GM23338 (cell line): ENCODE data around the gene ABHD12. TPM values are rescaled to one million over a fixed set of nuclear protein-coding genes. Genes with fewer than 3 reads are reported as not detected.

ENCODE experiments used
- ATAC-seq: fragments of 200-7000 bp; cut with Tn5 transposase; 3 replicates; pipeline ENCODE4 v1.9.1; 2020
- DNase-seq: peaks from one replicate; pipeline ENCODE4 v3.0.0-alpha.2; 2015; ENCODE audit warnings: low spot score
- H2AFZ ChIP-seq: fragments of 200-600 bp; sonication (generic); 2 replicates; pipeline ENCODE4 v1.8.0; 2016; ENCODE audit warnings: antibody characterized with exemption, mild to moderate bottlenecking, moderate library complexity
- H3F3A ChIP-seq: fragments of 200-600 bp; sonication (generic); replicated peaks from 2 replicates; pipeline ENCODE4 v1.8.0; 2017; ENCODE audit warnings: antibody characterized with exemption, mixed run types, low read depth
- H3K27ac ChIP-seq: fragments of 200-600 bp; sonication (generic); 2 replicates; pipeline ENCODE4 v1.6.1; 2016; ENCODE audit warnings: low read depth
- H3K27me3 ChIP-seq: fragments of 200-600 bp; sonication (generic); 2 replicates; pipeline ENCODE4 v1.8.0; 2016; ENCODE audit warnings: mild to moderate bottlenecking, mixed run types, moderate library complexity; ENCODE audit not compliant: insufficient read depth
- H3K36me3 ChIP-seq: fragments of 200-600 bp; sonication (generic); 2 replicates; pipeline ENCODE4 v1.8.0; 2016; ENCODE audit warnings: mild to moderate bottlenecking; ENCODE audit not compliant: insufficient read depth
- H3K4me1 ChIP-seq: fragments of 200-600 bp; sonication (generic); 2 replicates; pipeline ENCODE4 v1.8.0; 2016; ENCODE audit warnings: mild to moderate bottlenecking, moderate library complexity; ENCODE audit not compliant: insufficient read depth
- H3K4me2 ChIP-seq: fragments of 200-600 bp; sonication (generic); 2 replicates; pipeline ENCODE4 v1.7.1; 2017; ENCODE audit warnings: mixed run types
- H3K4me3 ChIP-seq: fragments of 200-600 bp; sonication (generic); 2 replicates; pipeline ENCODE4 v1.6.1; 2016; ENCODE audit warnings: mixed run types
- H3K79me2 ChIP-seq: fragments of 200-600 bp; sonication (generic); replicated peaks from 2 replicates; pipeline ENCODE4 v1.8.0; 2017; ENCODE audit warnings: mild to moderate bottlenecking; ENCODE audit not compliant: insufficient read depth
- H3K9me2 ChIP-seq: fragments of 200-600 bp; sonication (generic); 2 replicates; pipeline ENCODE4 v1.8.0; 2017; ENCODE audit not compliant: insufficient read depth
- H4K20me1 ChIP-seq: fragments of 200-600 bp; sonication (generic); replicated peaks from 2 replicates; pipeline ENCODE4 v1.8.0; 2017; ENCODE audit warnings: mild to moderate bottlenecking; ENCODE audit not compliant: insufficient read depth
- H3K27ac Mint-ChIP-seq: 2 replicates; pipeline ENCODE4 v1.8.0; 2020; ENCODE audit warnings: inconsistent platforms, mild to moderate bottlenecking, moderate library complexity, mixed read lengths
- H3K27me3 Mint-ChIP-seq: 3 replicates; pipeline ENCODE4 v1.8.0; 2022; ENCODE audit warnings: low read depth, mild to moderate bottlenecking, moderate library complexity, mixed read lengths, inconsistent platforms; ENCODE audit not compliant: insufficient read depth, poor library complexity
- H3K36me3 Mint-ChIP-seq: 3 replicates; pipeline ENCODE4 v1.8.0; 2021; ENCODE audit warnings: low read depth, mild to moderate bottlenecking, inconsistent platforms, moderate library complexity, mixed read lengths
- H3K4me1 Mint-ChIP-seq: 3 replicates; pipeline ENCODE4 v1.8.0; 2020; ENCODE audit warnings: mild to moderate bottlenecking, inconsistent platforms, mixed read lengths
- H3K4me3 Mint-ChIP-seq: 3 replicates; pipeline ENCODE4 v1.8.0; 2021; ENCODE audit warnings: moderate library complexity, mild to moderate bottlenecking, inconsistent platforms, mixed read lengths
- H3K9me3 Mint-ChIP-seq: 3 replicates; pipeline ENCODE4 v1.8.0; 2020; ENCODE audit warnings: moderate library complexity, mild to moderate bottlenecking, inconsistent platforms, mixed read lengths
- CREB1 ChIP-seq: fragments of 250-450 bp; sonication (Bioruptor Pico); IDR thresholded peaks from 2 replicates; pipeline ENCODE4 v1.5.0; 2020; ENCODE audit warnings: low read depth, mild to moderate bottlenecking, moderate library complexity
- ETS1 ChIP-seq: IDR thresholded peaks from 2 replicates; pipeline ENCODE4 v1.6.1; 2016; ENCODE audit warnings: antibody characterized with exemption
- EZH2phosphoT487 ChIP-seq: fragments of 200-600 bp; sonication (generic); IDR thresholded peaks from one replicate; pipeline ENCODE4 v1.8.1; 2018; ENCODE audit warnings: antibody characterized with exemption; ENCODE audit not compliant: unreplicated experiment
- JUNB ChIP-seq: IDR thresholded peaks from one replicate; pipeline ENCODE4 v1.6.1; 2016; ENCODE audit warnings: antibody characterized with exemption; ENCODE audit not compliant: unreplicated experiment
- NANOG ChIP-seq: IDR thresholded peaks from 2 replicates; pipeline ENCODE4 v1.6.1; 2016; ENCODE audit warnings: antibody characterized with exemption, borderline replicate concordance
- POLR2AphosphoS5 ChIP-seq: IDR thresholded peaks from 2 replicates; pipeline ENCODE4 v1.6.1; 2016; ENCODE audit warnings: antibody characterized with exemption, low read depth
- STAT1 ChIP-seq: IDR thresholded peaks from one replicate; pipeline ENCODE4 v1.6.1; 2016; ENCODE audit warnings: antibody characterized with exemption; ENCODE audit not compliant: unreplicated experiment
- ZNF114 ChIP-seq: fragments of 250-450 bp; sonication (Bioruptor Pico); IDR thresholded peaks from 2 replicates; pipeline ENCODE4 v1.5.0; 2020; ENCODE audit warnings: mild to moderate bottlenecking, moderate library complexity
- ZNF331 ChIP-seq: fragments of 250-450 bp; sonication (Bioruptor Pico); IDR thresholded peaks from 2 replicates; pipeline ENCODE4 v1.5.0; 2020; ENCODE audit warnings: low read depth, mild to moderate bottlenecking, moderate library complexity
- ZNF462 ChIP-seq: fragments of 250-450 bp; sonication (Bioruptor Pico); IDR thresholded peaks from 2 replicates; pipeline ENCODE4 v1.5.0; 2020; ENCODE audit warnings: mild to moderate bottlenecking, moderate library complexity
- polyA plus RNA-seq: library from polyadenylated mRNA; unstranded; fragments of >200 nt; fragmentation: Nextera tagmentation; extraction: Ambion mirVana; gene quantifications from 2 replicates; pipeline ENCODE4 v1.2.1, GENCODE V29; 2016
- total RNA-seq: library from RNA; depleted of rRNA; stranded (reverse); fragments of >200 nt; shearing (Covaris generic); gene quantifications from 2 replicates; pipeline ENCODE4 v1.2.3, GENCODE V29; 2014
- TF ChIP-seq, protein P1 (sequence below): IDR thresholded peaks from one replicate; pipeline ENCODE4 v1.6.1; 2018; ENCODE audit warnings: antibody characterized with exemption; ENCODE audit not compliant: unreplicated experiment
- TF ChIP-seq, protein P2 (sequence below), 2 experiments: fragments of 200-600 bp in 1 of 2; sonication (generic) in 1 of 2; conservative IDR thresholded peaks; 2 replicates each; pipeline versions ENCODE4 v1.5.1 to v1.6.1; 2016 to 2017; ENCODE audit warnings: antibody characterized with exemption in 2 of 2, low read depth in 2 of 2, mild to moderate bottlenecking in 2 of 2, moderate library complexity in 1 of 2

Gene ABHD12
- total and polyA plus RNA-seq, 2 experiments from 2014 or later: 40.2 to 57.8 TPM

DNA sequence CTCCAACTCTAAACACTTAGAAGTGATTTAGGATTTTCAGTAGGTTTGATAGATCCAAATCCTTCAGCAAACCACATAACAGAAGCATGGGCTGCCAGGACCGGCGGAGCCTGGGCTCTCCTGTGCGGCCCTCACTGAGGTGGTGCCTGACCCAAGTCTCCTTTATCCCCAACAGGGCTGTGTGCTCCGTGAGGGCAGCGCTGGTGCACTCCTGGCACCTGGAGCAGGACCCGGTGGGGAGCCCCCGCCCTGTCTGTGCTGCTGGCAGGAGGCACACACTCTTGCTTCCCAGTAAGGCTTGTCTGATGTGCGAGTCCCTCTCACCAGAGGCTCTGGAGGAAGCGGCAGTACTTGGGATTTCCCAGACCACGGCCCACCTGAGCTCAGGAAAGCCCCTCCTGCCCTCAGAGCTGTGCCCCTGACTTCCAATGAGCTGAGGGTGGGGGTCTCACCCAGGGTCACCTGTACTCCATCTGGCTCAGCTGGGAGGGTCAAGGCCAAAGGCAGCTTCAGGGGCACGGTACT lies 86.5 kb downstream of the ABHD12 start:
- H3K27me3 ChIP-seq: no peaks in the 10 kb centered on the region
- no peak overlapping the region for H2AFZ ChIP-seq
- H3K27ac Mint-ChIP-seq: no peak overlapping the region
- H3K36me3 ChIP-seq: 0 out of 2 replicates have a peak, but pooled peaks cover 9% of the 10 kb centered on the region
- TF ChIP-seq, protein P1, sequence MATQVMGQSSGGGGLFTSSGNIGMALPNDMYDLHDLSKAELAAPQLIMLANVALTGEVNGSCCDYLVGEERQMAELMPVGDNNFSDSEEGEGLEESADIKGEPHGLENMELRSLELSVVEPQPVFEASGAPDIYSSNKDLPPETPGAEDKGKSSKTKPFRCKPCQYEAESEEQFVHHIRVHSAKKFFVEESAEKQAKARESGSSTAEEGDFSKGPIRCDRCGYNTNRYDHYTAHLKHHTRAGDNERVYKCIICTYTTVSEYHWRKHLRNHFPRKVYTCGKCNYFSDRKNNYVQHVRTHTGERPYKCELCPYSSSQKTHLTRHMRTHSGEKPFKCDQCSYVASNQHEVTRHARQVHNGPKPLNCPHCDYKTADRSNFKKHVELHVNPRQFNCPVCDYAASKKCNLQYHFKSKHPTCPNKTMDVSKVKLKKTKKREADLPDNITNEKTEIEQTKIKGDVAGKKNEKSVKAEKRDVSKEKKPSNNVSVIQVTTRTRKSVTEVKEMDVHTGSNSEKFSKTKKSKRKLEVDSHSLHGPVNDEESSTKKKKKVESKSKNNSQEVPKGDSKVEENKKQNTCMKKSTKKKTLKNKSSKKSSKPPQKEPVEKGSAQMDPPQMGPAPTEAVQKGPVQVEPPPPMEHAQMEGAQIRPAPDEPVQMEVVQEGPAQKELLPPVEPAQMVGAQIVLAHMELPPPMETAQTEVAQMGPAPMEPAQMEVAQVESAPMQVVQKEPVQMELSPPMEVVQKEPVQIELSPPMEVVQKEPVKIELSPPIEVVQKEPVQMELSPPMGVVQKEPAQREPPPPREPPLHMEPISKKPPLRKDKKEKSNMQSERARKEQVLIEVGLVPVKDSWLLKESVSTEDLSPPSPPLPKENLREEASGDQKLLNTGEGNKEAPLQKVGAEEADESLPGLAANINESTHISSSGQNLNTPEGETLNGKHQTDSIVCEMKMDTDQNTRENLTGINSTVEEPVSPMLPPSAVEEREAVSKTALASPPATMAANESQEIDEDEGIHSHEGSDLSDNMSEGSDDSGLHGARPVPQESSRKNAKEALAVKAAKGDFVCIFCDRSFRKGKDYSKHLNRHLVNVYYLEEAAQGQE: no peak
- TF ChIP-seq ZNF462 (CRISPR knock-in tag) (no peak), NANOG (no peak), EZH2phosphoT487 (no peak), STAT1 (no peak), CREB1 (no peak), ZNF114 (no peak), JUNB (no peak), ZNF331 (CRISPR knock-in tag) (no peak), POLR2AphosphoS5 (no peak), ETS1 (no peak)
- TF ChIP-seq, protein P2, sequence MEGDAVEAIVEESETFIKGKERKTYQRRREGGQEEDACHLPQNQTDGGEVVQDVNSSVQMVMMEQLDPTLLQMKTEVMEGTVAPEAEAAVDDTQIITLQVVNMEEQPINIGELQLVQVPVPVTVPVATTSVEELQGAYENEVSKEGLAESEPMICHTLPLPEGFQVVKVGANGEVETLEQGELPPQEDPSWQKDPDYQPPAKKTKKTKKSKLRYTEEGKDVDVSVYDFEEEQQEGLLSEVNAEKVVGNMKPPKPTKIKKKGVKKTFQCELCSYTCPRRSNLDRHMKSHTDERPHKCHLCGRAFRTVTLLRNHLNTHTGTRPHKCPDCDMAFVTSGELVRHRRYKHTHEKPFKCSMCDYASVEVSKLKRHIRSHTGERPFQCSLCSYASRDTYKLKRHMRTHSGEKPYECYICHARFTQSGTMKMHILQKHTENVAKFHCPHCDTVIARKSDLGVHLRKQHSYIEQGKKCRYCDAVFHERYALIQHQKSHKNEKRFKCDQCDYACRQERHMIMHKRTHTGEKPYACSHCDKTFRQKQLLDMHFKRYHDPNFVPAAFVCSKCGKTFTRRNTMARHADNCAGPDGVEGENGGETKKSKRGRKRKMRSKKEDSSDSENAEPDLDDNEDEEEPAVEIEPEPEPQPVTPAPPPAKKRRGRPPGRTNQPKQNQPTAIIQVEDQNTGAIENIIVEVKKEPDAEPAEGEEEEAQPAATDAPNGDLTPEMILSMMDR (conservative IDR thresholded peaks at IDR 0.05; ENCODE audit: low read depth in 2 of 2): no peak
- H3K9me3 Mint-ChIP-seq: no peaks in the 10 kb centered on the region; the same call in 2 of the 3 replicates
- no peaks in the 10 kb centered on the region for H4K20me1 ChIP-seq
- H3K36me3 Mint-ChIP-seq: peaks cover 34% of the 10 kb centered on the region
- H3K79me2 ChIP-seq: no peaks in the 10 kb centered on the region
- H3K27ac ChIP-seq: no peak overlapping the region
- H3K9me2 ChIP-seq: no peaks in the 10 kb centered on the region
- H3K4me3 ChIP-seq: no peak overlapping the region
- DNase-seq (no peak), ATAC-seq (no peak)
- H3K27me3 Mint-ChIP-seq: peaks cover 11% of the 10 kb centered on the region
- 0 out of 2 replicates have a peak, but pooled peaks cover 4% of the 10 kb centered on the region for H3F3A ChIP-seq
- no peaks in the 10 kb centered on the region for H3K4me1 ChIP-seq
- no peaks in the 10 kb centered on the region for H3K4me1 Mint-ChIP-seq
- no peak overlapping the region for H3K4me3 Mint-ChIP-seq
- H3K4me2 ChIP-seq: no peak overlapping the region
